Brain pericyte (primary cell): ENCODE data around the gene AGFG1.

Experiments used
- DNase-seq: peaks from one replicate; pipeline ENCODE4 v3.0.0-alpha.2; 2012; ENCODE audit warnings: low read depth, low spot score

AGFG1 gene

DNA sequence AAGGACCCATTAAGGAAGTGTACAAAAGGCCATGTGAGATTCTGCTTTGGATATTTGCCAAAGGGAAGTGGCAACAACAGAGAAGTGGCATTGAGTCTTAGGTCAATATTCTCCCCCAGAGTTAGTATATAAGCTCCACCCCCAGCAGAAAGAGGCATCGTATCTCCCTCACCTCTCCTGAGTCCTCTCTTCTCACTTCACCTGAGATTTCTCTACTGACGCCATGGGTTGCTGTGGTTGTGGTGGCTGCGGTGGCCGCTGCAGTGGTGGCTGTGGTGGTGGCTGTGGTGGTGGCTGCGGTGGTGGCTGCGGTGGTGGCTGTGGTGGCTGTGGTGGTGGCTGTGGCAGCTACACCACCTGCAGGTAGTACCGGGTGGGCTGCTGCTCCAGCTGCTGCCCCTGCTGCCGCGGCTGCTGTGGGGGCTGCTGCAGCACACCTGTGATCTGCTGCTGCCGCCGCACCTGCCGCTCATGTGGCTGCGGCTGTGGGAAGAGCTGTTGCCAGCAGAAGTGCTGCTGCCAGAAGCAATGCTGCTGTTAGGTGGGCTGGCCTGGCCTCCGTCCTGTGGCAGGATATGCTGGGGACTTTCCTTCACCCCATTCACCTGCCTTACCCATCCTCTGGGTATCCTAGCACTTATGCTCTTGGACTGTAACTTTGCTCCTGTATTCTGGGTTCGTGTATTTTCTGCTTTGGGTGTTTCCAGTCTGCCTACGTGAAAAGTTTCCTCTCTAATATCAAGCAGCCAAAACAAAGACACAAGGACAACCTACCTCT lies 136.8 kb downstream of the AGFG1 start:
- no peak for DNase-seq

- no peak for DNase-seq
Observed at GRCh38 chr2:227610123-227610522, 138.2 kb downstream of the AGFG1 start.
